Measurements from ENCODE around the gene CCNB2.
"Not testable (repeated sequence)": the region's sequence is repeated elsewhere in the genome, so short reads cannot be mapped to it uniquely, and the experiment has no call there.

Gene CCNB2

GRCh38 chr15:59144594-59144993 is 39.6 kb downstream of the CCNB2 start:
- not testable (repeated sequence) for H3K4me3 ChIP-seq (ENCODE audit: low read depth, low read length)
- TF ChIP-seq, protein P1, sequence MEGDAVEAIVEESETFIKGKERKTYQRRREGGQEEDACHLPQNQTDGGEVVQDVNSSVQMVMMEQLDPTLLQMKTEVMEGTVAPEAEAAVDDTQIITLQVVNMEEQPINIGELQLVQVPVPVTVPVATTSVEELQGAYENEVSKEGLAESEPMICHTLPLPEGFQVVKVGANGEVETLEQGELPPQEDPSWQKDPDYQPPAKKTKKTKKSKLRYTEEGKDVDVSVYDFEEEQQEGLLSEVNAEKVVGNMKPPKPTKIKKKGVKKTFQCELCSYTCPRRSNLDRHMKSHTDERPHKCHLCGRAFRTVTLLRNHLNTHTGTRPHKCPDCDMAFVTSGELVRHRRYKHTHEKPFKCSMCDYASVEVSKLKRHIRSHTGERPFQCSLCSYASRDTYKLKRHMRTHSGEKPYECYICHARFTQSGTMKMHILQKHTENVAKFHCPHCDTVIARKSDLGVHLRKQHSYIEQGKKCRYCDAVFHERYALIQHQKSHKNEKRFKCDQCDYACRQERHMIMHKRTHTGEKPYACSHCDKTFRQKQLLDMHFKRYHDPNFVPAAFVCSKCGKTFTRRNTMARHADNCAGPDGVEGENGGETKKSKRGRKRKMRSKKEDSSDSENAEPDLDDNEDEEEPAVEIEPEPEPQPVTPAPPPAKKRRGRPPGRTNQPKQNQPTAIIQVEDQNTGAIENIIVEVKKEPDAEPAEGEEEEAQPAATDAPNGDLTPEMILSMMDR (conservative IDR thresholded peaks at IDR 0.05; ENCODE audit: low read depth, low read length) = peak; percentile 50
- DNase-seq (ENCODE audit: low read depth) = peak; percentile 31

DNA sequence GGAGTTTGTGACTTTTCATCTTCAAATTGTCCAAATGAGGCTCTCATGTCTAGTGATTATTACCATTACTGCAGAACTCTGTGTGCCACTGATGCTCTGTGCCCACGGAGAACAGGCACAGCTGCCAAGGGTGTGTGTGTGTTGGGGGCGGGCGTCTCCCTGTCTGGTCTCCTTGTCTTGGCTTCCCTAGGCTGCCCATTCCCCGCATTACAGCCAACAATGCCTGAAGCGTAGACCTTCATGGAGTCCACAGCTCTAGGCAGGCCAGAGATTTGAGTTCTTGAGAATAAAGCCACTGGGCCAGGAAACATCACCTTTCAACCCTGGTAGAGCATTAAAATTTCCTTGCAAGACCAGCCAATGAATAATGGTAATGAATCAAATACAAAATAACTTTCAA is 42.7 kb downstream of the CCNB2 start:
- H3K4me3 ChIP-seq (ENCODE audit: low read depth, low read length) = no peak overlapping the region
- DNase-seq (ENCODE audit: low read depth) = no peak
- TF ChIP-seq, protein P1 (conservative IDR thresholded peaks at IDR 0.05; ENCODE audit: low read depth, low read length) = no peak

- TF ChIP-seq, protein P1 (conservative IDR thresholded peaks at IDR 0.05; ENCODE audit: low read depth, low read length) = no peak
- H3K4me3 ChIP-seq (ENCODE audit: low read depth, low read length) = no peak overlapping the region
- DNase-seq (ENCODE audit: low read depth) = peak; percentile 25
Observed at GRCh38 chr15:59148153-59148833, 43.3 kb downstream of the CCNB2 start.

DNA sequence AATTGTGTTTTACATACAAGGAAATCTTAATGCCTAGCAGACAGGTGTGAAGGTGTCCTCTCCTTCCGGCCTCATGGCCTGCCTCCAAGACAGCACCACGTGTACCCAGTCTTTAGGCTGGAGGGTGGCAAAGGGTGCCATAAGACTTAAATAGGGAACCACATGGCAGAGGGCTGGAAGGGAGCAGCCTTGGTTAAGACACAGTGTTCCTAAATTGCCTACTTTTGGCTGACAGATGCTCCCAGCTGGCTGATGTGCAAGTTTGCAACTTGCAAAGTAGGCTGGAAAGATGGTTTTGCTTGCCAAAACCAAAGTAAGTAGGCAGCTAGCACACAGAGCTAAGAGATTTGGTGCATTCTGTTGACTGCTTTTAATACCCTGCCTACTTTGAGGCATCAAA is 45.2 kb downstream of the CCNB2 start:
- H3K4me3 ChIP-seq (ENCODE audit: low read depth, low read length) = no peak overlapping the region
- no peak for DNase-seq (ENCODE audit: low read depth)
- TF ChIP-seq, protein P1 (conservative IDR thresholded peaks at IDR 0.05; ENCODE audit: low read depth, low read length) = no peak

DNA sequence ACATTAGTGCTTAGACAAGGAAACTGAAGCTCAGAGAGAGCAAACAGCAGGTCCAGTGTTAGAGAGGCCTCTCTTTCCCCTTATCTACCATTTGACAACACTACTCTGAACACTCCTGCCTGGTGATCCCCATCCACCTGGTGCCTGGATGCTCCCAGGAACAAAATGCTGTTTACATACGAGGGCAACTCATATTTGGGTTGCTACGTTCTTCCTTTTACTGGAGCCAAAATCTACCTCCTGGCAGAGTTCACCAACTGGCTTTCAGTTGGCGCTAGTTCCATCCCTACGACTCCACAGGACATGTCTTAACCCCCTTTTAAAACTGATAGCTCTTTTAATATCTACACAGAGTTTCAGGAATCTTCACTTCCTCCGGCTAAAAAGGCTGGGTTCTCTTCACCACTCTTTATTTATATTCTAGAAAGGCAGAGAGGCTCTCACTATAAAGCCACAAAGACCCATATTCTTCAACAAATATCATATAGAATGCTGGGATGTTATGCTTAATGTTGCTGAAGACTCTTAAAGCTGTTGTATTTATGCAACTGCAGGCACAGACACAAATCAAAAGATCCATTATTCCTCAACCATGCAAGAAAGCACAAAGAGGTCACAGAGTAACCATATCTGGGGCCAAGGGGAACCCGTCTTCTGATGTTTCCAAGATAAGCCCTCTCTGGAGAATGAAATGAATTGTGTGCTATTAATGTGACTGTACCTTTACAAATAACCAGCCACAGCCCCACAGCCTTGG is 47.9 kb downstream of the CCNB2 start:
- no peak overlapping the region for H3K4me3 ChIP-seq (ENCODE audit: low read depth, low read length)
- TF ChIP-seq, protein P1 (conservative IDR thresholded peaks at IDR 0.05; ENCODE audit: low read depth, low read length) = no peak
- no peak for DNase-seq (ENCODE audit: low read depth)

- no peak overlapping the region for H3K4me3 ChIP-seq (ENCODE audit: low read depth, low read length)
- TF ChIP-seq, protein P1 (conservative IDR thresholded peaks at IDR 0.05; ENCODE audit: low read depth, low read length) = no peak
- no peak for DNase-seq (ENCODE audit: low read depth)
Observed at GRCh38 chr15:59153466-59153865, 48.5 kb downstream of the CCNB2 start.
